ENCODE measurements around the gene CYB561.

DNA sequence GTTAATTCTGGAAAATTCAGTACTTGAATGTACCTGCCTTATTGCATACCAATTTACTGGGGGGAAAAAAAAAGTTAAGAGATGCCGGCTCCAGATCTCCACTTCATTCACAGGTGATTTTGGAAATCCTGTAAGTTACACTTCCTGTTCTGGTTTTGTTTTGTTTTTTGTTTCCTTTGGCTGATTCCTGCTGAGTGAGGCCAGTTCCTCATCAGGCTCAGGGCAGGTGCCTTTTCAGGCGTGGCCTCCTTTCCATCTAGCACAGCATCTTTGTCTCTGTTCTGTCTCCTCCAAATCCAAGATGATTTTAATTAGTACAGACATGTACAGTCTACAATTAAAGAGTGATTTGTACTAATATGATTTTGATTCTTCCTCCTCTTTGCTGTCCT lies 19.2 kb downstream of the CYB561 start:
- TF ChIP-seq, protein P1, sequence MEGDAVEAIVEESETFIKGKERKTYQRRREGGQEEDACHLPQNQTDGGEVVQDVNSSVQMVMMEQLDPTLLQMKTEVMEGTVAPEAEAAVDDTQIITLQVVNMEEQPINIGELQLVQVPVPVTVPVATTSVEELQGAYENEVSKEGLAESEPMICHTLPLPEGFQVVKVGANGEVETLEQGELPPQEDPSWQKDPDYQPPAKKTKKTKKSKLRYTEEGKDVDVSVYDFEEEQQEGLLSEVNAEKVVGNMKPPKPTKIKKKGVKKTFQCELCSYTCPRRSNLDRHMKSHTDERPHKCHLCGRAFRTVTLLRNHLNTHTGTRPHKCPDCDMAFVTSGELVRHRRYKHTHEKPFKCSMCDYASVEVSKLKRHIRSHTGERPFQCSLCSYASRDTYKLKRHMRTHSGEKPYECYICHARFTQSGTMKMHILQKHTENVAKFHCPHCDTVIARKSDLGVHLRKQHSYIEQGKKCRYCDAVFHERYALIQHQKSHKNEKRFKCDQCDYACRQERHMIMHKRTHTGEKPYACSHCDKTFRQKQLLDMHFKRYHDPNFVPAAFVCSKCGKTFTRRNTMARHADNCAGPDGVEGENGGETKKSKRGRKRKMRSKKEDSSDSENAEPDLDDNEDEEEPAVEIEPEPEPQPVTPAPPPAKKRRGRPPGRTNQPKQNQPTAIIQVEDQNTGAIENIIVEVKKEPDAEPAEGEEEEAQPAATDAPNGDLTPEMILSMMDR (IDR thresholded peaks at IDR 0.05; ENCODE audit: low read length): no peak
- TF ChIP-seq EZH2 (optimal IDR thresholded peaks at IDR 0.05; ENCODE audit: low read depth, low read length): no peak

Data from MM.1S (cell line).